ENCODE measurements around the gene MYO3B. TPM values are rescaled to one million over a fixed set of nuclear protein-coding genes. Genes with fewer than 3 reads are reported as not detected.

MYO3B gene
- total RNA-seq, 2 donors from 2014 or later = 5.2 to 10.9 TPM

- Mint-ChIP-seq H3K4me3 (no peak overlapping the region), H3K27ac (no peak overlapping the region), H3K4me1 (peaks cover 19% of the 10 kb centered on the region), H3K36me3 (ENCODE audit: low read depth) (no peaks in the 10 kb centered on the region), H3K9me3 (no peaks in the 10 kb centered on the region), H3K27me3 (ENCODE audit: insufficient read depth) (peaks cover 2% of the 10 kb centered on the region)
- Histone ChIP-seq H3K36me3 (ENCODE audit: control insufficient read depth, insufficient read depth, low read length) (no peaks in the 10 kb centered on the region), H3K9ac (ENCODE audit: extremely low read depth, low read length, poor library complexity, severe bottlenecking) (no peak overlapping the region), H3K4me1 (ENCODE audit: control insufficient read depth, insufficient read depth, low read length) (no peaks in the 10 kb centered on the region), H3K4me3 (ENCODE audit: low read length) (no peak overlapping the region), H3K9me3 (ENCODE audit: control insufficient read depth, low read length) (no peaks in the 10 kb centered on the region), H3K27me3 (ENCODE audit: control insufficient read depth, insufficient read depth, low read length, poor library complexity, severe bottlenecking) (no peaks in the 10 kb centered on the region), H3K27ac (ENCODE audit: low read depth, low read length) (no peak overlapping the region)
- TF ChIP-seq, protein P1, sequence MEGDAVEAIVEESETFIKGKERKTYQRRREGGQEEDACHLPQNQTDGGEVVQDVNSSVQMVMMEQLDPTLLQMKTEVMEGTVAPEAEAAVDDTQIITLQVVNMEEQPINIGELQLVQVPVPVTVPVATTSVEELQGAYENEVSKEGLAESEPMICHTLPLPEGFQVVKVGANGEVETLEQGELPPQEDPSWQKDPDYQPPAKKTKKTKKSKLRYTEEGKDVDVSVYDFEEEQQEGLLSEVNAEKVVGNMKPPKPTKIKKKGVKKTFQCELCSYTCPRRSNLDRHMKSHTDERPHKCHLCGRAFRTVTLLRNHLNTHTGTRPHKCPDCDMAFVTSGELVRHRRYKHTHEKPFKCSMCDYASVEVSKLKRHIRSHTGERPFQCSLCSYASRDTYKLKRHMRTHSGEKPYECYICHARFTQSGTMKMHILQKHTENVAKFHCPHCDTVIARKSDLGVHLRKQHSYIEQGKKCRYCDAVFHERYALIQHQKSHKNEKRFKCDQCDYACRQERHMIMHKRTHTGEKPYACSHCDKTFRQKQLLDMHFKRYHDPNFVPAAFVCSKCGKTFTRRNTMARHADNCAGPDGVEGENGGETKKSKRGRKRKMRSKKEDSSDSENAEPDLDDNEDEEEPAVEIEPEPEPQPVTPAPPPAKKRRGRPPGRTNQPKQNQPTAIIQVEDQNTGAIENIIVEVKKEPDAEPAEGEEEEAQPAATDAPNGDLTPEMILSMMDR (conservative IDR thresholded peaks at IDR 0.05) = no peak
- WGBS, 2 experiments (ENCODE audit: insufficient coverage in 1 of 2, insufficient read length in 1 of 2) = 88 to 94% methylated on average over 3 to 7 of the region's 8 CpGs
- no peak for DNase-seq
Measured at GRCh38 chr2:170647741-170648436, 469.9 kb downstream of the MYO3B start.

DNA sequence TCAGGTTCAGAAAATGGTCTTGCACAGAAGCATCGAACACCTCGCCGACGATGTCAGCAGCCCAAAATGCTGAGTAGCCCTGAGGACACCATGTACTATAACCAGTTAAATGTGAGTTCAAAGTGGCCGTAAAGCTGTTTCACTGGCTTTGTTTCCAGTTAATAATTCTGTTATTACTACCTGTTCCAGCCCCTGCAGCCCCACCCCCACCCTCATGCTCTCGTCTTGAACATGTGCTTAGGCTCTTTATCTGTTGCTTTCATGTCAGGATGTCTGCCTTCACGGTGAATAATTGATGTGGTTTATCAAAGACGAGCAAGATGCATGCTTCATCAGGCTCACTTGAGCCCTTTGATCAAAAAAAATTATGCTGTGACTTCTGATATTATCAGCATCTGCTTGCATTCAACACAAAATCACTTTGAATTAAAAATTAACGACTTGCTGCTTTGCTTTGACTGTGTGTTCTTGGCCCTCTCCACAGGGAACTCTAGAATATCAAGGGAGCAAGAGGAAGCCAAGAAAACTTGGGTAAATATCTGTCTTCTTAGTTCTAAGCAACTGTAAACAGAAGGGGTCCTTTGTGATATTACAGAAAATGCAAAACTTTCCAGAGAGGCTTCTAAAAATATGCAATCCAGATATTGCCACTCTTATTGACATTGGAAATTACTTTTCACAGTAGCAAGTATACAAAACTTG, 473.8 kb downstream of the MYO3B start:
- Mint-ChIP-seq H3K4me1 (peaks cover 23% of the 10 kb centered on the region), H3K27ac (no peak overlapping the region), H3K36me3 (ENCODE audit: low read depth) (no peaks in the 10 kb centered on the region), H3K27me3 (ENCODE audit: insufficient read depth) (no peaks in the 10 kb centered on the region), H3K4me3 (no peak overlapping the region), H3K9me3 (no peaks in the 10 kb centered on the region)
- Histone ChIP-seq H3K9ac (ENCODE audit: extremely low read depth, low read length, poor library complexity, severe bottlenecking) (no peak overlapping the region), H3K9me3 (ENCODE audit: control insufficient read depth, low read length) (no peaks in the 10 kb centered on the region), H3K36me3 (ENCODE audit: control insufficient read depth, insufficient read depth, low read length) (no peaks in the 10 kb centered on the region), H3K4me1 (ENCODE audit: control insufficient read depth, insufficient read depth, low read length) (no peaks in the 10 kb centered on the region), H3K27ac (ENCODE audit: low read depth, low read length) (no peak overlapping the region), H3K4me3 (ENCODE audit: low read length) (no peak overlapping the region), H3K27me3 (ENCODE audit: control insufficient read depth, insufficient read depth, low read length, poor library complexity, severe bottlenecking) (no peaks in the 10 kb centered on the region)
- 68 to 88% methylated on average over 6 to 9 of the region's 9 CpGs for WGBS, 2 experiments (ENCODE audit: insufficient coverage in 1 of 2, insufficient read length in 1 of 2)
- TF ChIP-seq, protein P1 (conservative IDR thresholded peaks at IDR 0.05) = no peak
- no peak for DNase-seq

- Histone ChIP-seq H3K27me3 (ENCODE audit: control insufficient read depth, insufficient read depth, low read length, poor library complexity, severe bottlenecking) (no peaks in the 10 kb centered on the region), H3K27ac (ENCODE audit: low read depth, low read length) (no peak overlapping the region), H3K9ac (ENCODE audit: extremely low read depth, low read length, poor library complexity, severe bottlenecking) (no peak overlapping the region), H3K9me3 (ENCODE audit: control insufficient read depth, low read length) (no peaks in the 10 kb centered on the region), H3K4me1 (ENCODE audit: control insufficient read depth, insufficient read depth, low read length) (no peaks in the 10 kb centered on the region), H3K4me3 (ENCODE audit: low read length) (no peak overlapping the region), H3K36me3 (ENCODE audit: control insufficient read depth, insufficient read depth, low read length) (no peaks in the 10 kb centered on the region)
- Mint-ChIP-seq H3K36me3 (ENCODE audit: low read depth) (no peaks in the 10 kb centered on the region), H3K27me3 (ENCODE audit: insufficient read depth) (no peaks in the 10 kb centered on the region), H3K27ac (no peak overlapping the region), H3K9me3 (no peaks in the 10 kb centered on the region), H3K4me1 (peaks cover 23% of the 10 kb centered on the region), H3K4me3 (no peak overlapping the region)
- WGBS, 2 experiments (ENCODE audit: insufficient coverage in 1 of 2, insufficient read length in 1 of 2) = 86 to 90% methylated on average over 4 to 5 of the region's 5 CpGs
- TF ChIP-seq, protein P1 (conservative IDR thresholded peaks at IDR 0.05) = no peak
- no peak for DNase-seq
Measured at GRCh38 chr2:170652637-170653417, 474.9 kb downstream of the MYO3B start.
